Natural killer cell treated with Interleukin-12 subunit alpha and Interleukin-12 subunit beta and Interleukin-15 and Interleukin-18, amount 100 ng/mL, for 72 hours (primary cell): Measurements from ENCODE around the gene APPL1. TPM values are rescaled to one million over a fixed set of nuclear protein-coding genes. Genes with fewer than 3 reads are reported as not detected.

ENCODE experiments used
- ATAC-seq, 2 donors: fragments of 150-1000 bp; cut with Tn5 transposase in 1 of 2; sonication (Bioruptor Pico), chemical (Tn5 transposase) in 1 of 2; 2 replicates each; pipeline ENCODE4 v1.10.0; 2021
- DNase-seq: peaks from one replicate; pipeline ENCODE4 v3.0.0; 2022; ENCODE audit warnings: low spot score
- H3K27ac Mint-ChIP-seq, 2 donors: 1 replicate in 1 of 2; 2 replicates in 1 of 2; pipeline ENCODE4 v1.8.0; 2022; ENCODE audit warnings: mixed read lengths in 2 of 2, mild to moderate bottlenecking in 1 of 2, moderate library complexity in 1 of 2
- H3K27me3 Mint-ChIP-seq, 2 donors: 1 replicate in 1 of 2; 2 replicates in 1 of 2; pipeline ENCODE4 v1.8.0; 2022; ENCODE audit warnings: mixed read lengths in 2 of 2
- H3K36me3 Mint-ChIP-seq: one replicate; pipeline ENCODE4 v1.8.0; 2022; ENCODE audit warnings: mixed read lengths
- H3K4me1 Mint-ChIP-seq, 2 donors: 1 replicate in 1 of 2; 2 replicates in 1 of 2; pipeline ENCODE4 v1.8.0; 2022; ENCODE audit warnings: low read depth in 2 of 2, mixed read lengths in 2 of 2, mild to moderate bottlenecking in 1 of 2
- H3K4me3 Mint-ChIP-seq: one replicate; pipeline ENCODE4 v1.8.0; 2022; ENCODE audit warnings: mixed read lengths
- H3K9me3 Mint-ChIP-seq: 2 replicates; pipeline ENCODE4 v1.8.0; 2022; ENCODE audit warnings: mixed read lengths
- total RNA-seq, 2 donors: library from RNA; stranded (reverse); gene quantifications; one replicate each; pipeline ENCODE4 v1.2.3, GENCODE V29; 2022

APPL1 gene
- total RNA-seq = 10 to 100 TPM; 23.1 to 27.8 TPM

GRCh38 chr3:57227204-57227929 is at the start of gene APPL1:
Gene APPL1 (plus strand): TSS chr3:57227729. CDS start chr3:57227884, 155 bp downstream.
- DNase-seq (peak; percentile 96), ATAC-seq (peak; percentile 96 to 99)
- H3K9me3 Mint-ChIP-seq = no peaks in the 10 kb centered on the region
- H3K27ac Mint-ChIP-seq = peak within 1 kb of the TSS; percentile 38 to 78
- no peaks in the 10 kb centered on the region for H3K27me3 Mint-ChIP-seq
- peak within 1 kb of the TSS; percentile 83 for H3K4me3 Mint-ChIP-seq
- H3K4me1 Mint-ChIP-seq = peaks cover 11 to 20% of the 10 kb centered on the region in 2 donors
- no peaks in the 10 kb centered on the region for H3K36me3 Mint-ChIP-seq

GRCh38 chr3:57179580-57180410 is 47.7 kb upstream of the APPL1 start:
- Mint-ChIP-seq H3K4me3 (no peak overlapping the region), H3K27me3 (peaks cover 5% of the 10 kb centered on the region in 2 donors), H3K9me3 (no peaks in the 10 kb centered on the region), H3K27ac (no peak overlapping the region), H3K36me3 (no peaks in the 10 kb centered on the region), H3K4me1 (no peaks in the 10 kb centered on the region)
- no peak for DNase-seq
- ATAC-seq = no peak

GRCh38 chr3:57184526-57184925 is 43.0 kb upstream of the APPL1 start:
- Mint-ChIP-seq H3K9me3 (no peaks in the 10 kb centered on the region), H3K27ac (no peak overlapping the region), H3K4me1 (no peaks in the 10 kb centered on the region), H3K4me3 (no peak overlapping the region), H3K36me3 (no peaks in the 10 kb centered on the region), H3K27me3 (peaks cover 8 to 19% of the 10 kb centered on the region in 2 donors)
- ATAC-seq (no peak), DNase-seq (no peak)

- Mint-ChIP-seq H3K9me3 (no peaks in the 10 kb centered on the region), H3K27me3 (peaks cover 14 to 21% of the 10 kb centered on the region in 2 donors), H3K4me1 (peaks cover 0 to 3% of the 10 kb centered on the region in 2 donors), H3K27ac (no peak overlapping the region), H3K36me3 (no peaks in the 10 kb centered on the region), H3K4me3 (no peak overlapping the region)
- no peak for ATAC-seq
- no peak for DNase-seq
Measured at GRCh38 chr3:57192028-57192427, 35.5 kb upstream of the APPL1 start.

- H3K27ac Mint-ChIP-seq = no peak overlapping the region
- peaks cover 12 to 22% of the 10 kb centered on the region in 2 donors for H3K27me3 Mint-ChIP-seq
- H3K4me1 Mint-ChIP-seq = peaks cover 0 to 3% of the 10 kb centered on the region in 2 donors
- no peaks in the 10 kb centered on the region for H3K9me3 Mint-ChIP-seq
- no peaks in the 10 kb centered on the region for H3K36me3 Mint-ChIP-seq
- DNase-seq = no peak
- ATAC-seq = no peak
- no peak overlapping the region for H3K4me3 Mint-ChIP-seq
Measured at GRCh38 chr3:57194641-57195040, 32.9 kb upstream of the APPL1 start.

- Mint-ChIP-seq H3K36me3 (no peaks in the 10 kb centered on the region), H3K4me3 (no peak within 1 kb of the TSS), H3K4me1 (peaks cover 0 to 3% of the 10 kb centered on the region in 2 donors), H3K27ac (no peak within 1 kb of the TSS), H3K9me3 (no peaks in the 10 kb centered on the region), H3K27me3 (peaks cover 4 to 7% of the 10 kb centered on the region in 2 donors)
- DNase-seq (no peak), ATAC-seq (no peak)
Measured at GRCh38 chr3:57199895-57200297, 27.6 kb upstream of the APPL1 start, which contains the start of gene HESX1. Gene HESX1 (minus strand): TSS chr3:57199978. CDS start chr3:57199918, 60 bp downstream.

GRCh38 chr3:57206423-57206822 is 21.1 kb upstream of the APPL1 start:
- H3K36me3 Mint-ChIP-seq = no peaks in the 10 kb centered on the region
- H3K27me3 Mint-ChIP-seq = no peaks in the 10 kb centered on the region
- no peaks in the 10 kb centered on the region for H3K9me3 Mint-ChIP-seq
- ATAC-seq = no peak
- H3K4me3 Mint-ChIP-seq = no peak overlapping the region
- no peak overlapping the region for H3K27ac Mint-ChIP-seq
- no peaks in the 10 kb centered on the region for H3K4me1 Mint-ChIP-seq
- no peak for DNase-seq

GRCh38 chr3:57221883-57222282 is 5.6 kb upstream of the APPL1 start:
- Mint-ChIP-seq H3K27ac (no peak overlapping the region), H3K4me1 (peaks cover 2 to 3% of the 10 kb centered on the region in 2 donors), H3K36me3 (no peaks in the 10 kb centered on the region), H3K27me3 (no peaks in the 10 kb centered on the region), H3K4me3 (no peak overlapping the region), H3K9me3 (no peaks in the 10 kb centered on the region)
- ATAC-seq (no peak), DNase-seq (no peak)

GRCh38 chr3:57224856-57225255 is 2.7 kb upstream of the APPL1 start:
- no peaks in the 10 kb centered on the region for H3K9me3 Mint-ChIP-seq
- peaks cover 11 to 20% of the 10 kb centered on the region in 2 donors for H3K4me1 Mint-ChIP-seq
- ATAC-seq (no peak), DNase-seq (no peak)
- no peak overlapping the region for H3K27ac Mint-ChIP-seq
- no peaks in the 10 kb centered on the region for H3K27me3 Mint-ChIP-seq
- H3K36me3 Mint-ChIP-seq = no peaks in the 10 kb centered on the region
- no peak overlapping the region for H3K4me3 Mint-ChIP-seq

GRCh38 chr3:57226176-57226575 is 1.4 kb upstream of the APPL1 start:
- ATAC-seq (no peak), DNase-seq (no peak)
- peaks cover 11 to 20% of the 10 kb centered on the region in 2 donors for H3K4me1 Mint-ChIP-seq
- H3K27ac Mint-ChIP-seq = no peak overlapping the region
- H3K4me3 Mint-ChIP-seq = no peak overlapping the region
- H3K27me3 Mint-ChIP-seq = no peaks in the 10 kb centered on the region
- H3K36me3 Mint-ChIP-seq = no peaks in the 10 kb centered on the region
- no peaks in the 10 kb centered on the region for H3K9me3 Mint-ChIP-seq

GRCh38 chr3:57227930-57228751 is 612 bp downstream of the APPL1 start:
- H3K27me3 Mint-ChIP-seq = no peaks in the 10 kb centered on the region
- H3K9me3 Mint-ChIP-seq = no peaks in the 10 kb centered on the region
- no peaks in the 10 kb centered on the region for H3K36me3 Mint-ChIP-seq
- DNase-seq (no peak), ATAC-seq (peak in 1 of 2 donors; percentile 61)
- peak overlapping the region; percentile 80 for H3K4me3 Mint-ChIP-seq
- peak overlapping the region; percentile 38 to 78 for H3K27ac Mint-ChIP-seq
- peaks cover 11 to 20% of the 10 kb centered on the region in 2 donors for H3K4me1 Mint-ChIP-seq

GRCh38 chr3:57230006-57230405 is 2.5 kb downstream of the APPL1 start:
- H3K4me1 Mint-ChIP-seq = peaks cover 11 to 25% of the 10 kb centered on the region in 2 donors
- H3K9me3 Mint-ChIP-seq = no peaks in the 10 kb centered on the region
- no peaks in the 10 kb centered on the region for H3K36me3 Mint-ChIP-seq
- no peak overlapping the region for H3K27ac Mint-ChIP-seq
- no peak for DNase-seq
- no peak for ATAC-seq
- no peak overlapping the region for H3K4me3 Mint-ChIP-seq
- H3K27me3 Mint-ChIP-seq = no peaks in the 10 kb centered on the region

GRCh38 chr3:57233799-57234198 is 6.3 kb downstream of the APPL1 start:
- Mint-ChIP-seq H3K27ac (no peak overlapping the region), H3K27me3 (no peaks in the 10 kb centered on the region), H3K4me3 (no peak overlapping the region), H3K9me3 (no peaks in the 10 kb centered on the region), H3K4me1 (peaks cover 5 to 13% of the 10 kb centered on the region in 2 donors), H3K36me3 (peaks cover 3% of the 10 kb centered on the region)
- ATAC-seq = no peak
- no peak for DNase-seq
